ENCODE results near the gene RSPRY1.

The RSPRY1 gene

GRCh38 chr16:57152096-57153093 is 33.7 kb upstream of the RSPRY1 start:
- no peak for DNase-seq (ENCODE audit: extremely low read depth in 1 of 2, low read depth in 1 of 2)

GRCh38 chr16:57153841-57154240 is 32.3 kb upstream of the RSPRY1 start:
- no peak for DNase-seq (ENCODE audit: extremely low read depth in 1 of 2, low read depth in 1 of 2)

GRCh38 chr16:57155702-57156350 is 30.3 kb upstream of the RSPRY1 start:
- no peak for DNase-seq (ENCODE audit: extremely low read depth in 1 of 2, low read depth in 1 of 2)

GRCh38 chr16:57156351-57156703 is 29.8 kb upstream of the RSPRY1 start:
- DNase-seq (ENCODE audit: extremely low read depth in 1 of 2, low read depth in 1 of 2) = no peak

- DNase-seq (ENCODE audit: extremely low read depth in 1 of 2, low read depth in 1 of 2) = no peak
Measured at GRCh38 chr16:57157533-57157932, 28.6 kb upstream of the RSPRY1 start.

- no peak for DNase-seq (ENCODE audit: extremely low read depth in 1 of 2, low read depth in 1 of 2)
Measured at GRCh38 chr16:57159447-57159846, 26.7 kb upstream of the RSPRY1 start.

GRCh38 chr16:57163842-57164241 is 22.3 kb upstream of the RSPRY1 start:
- no peak for DNase-seq (ENCODE audit: extremely low read depth in 1 of 2, low read depth in 1 of 2)

- DNase-seq (ENCODE audit: extremely low read depth in 1 of 2, low read depth in 1 of 2) = no peak
Measured at GRCh38 chr16:57165483-57165882, 20.6 kb upstream of the RSPRY1 start.

- no peak for DNase-seq (ENCODE audit: extremely low read depth in 1 of 2, low read depth in 1 of 2)
Measured at GRCh38 chr16:57165938-57166337, 20.2 kb upstream of the RSPRY1 start.

GRCh38 chr16:57166451-57166850 is 19.7 kb upstream of the RSPRY1 start:
- DNase-seq (ENCODE audit: extremely low read depth in 1 of 2, low read depth in 1 of 2) = no peak

- no peak for DNase-seq (ENCODE audit: extremely low read depth in 1 of 2, low read depth in 1 of 2)
Measured at GRCh38 chr16:57166951-57167350, 19.2 kb upstream of the RSPRY1 start.

- no peak for DNase-seq (ENCODE audit: extremely low read depth in 1 of 2, low read depth in 1 of 2)
Measured at GRCh38 chr16:57167538-57167937, 18.6 kb upstream of the RSPRY1 start.

GRCh38 chr16:57167953-57168352 is 18.2 kb upstream of the RSPRY1 start:
- DNase-seq (ENCODE audit: extremely low read depth in 1 of 2, low read depth in 1 of 2) = no peak

GRCh38 chr16:57169327-57169726 is 16.8 kb upstream of the RSPRY1 start:
- DNase-seq (ENCODE audit: extremely low read depth in 1 of 2, low read depth in 1 of 2) = no peak

GRCh38 chr16:57172721-57173290 is 13.3 kb upstream of the RSPRY1 start:
- no peak for DNase-seq (ENCODE audit: extremely low read depth in 1 of 2, low read depth in 1 of 2)

GRCh38 chr16:57175896-57176295 is 10.2 kb upstream of the RSPRY1 start:
- no peak for DNase-seq (ENCODE audit: extremely low read depth in 1 of 2, low read depth in 1 of 2)

- no peak for DNase-seq (ENCODE audit: extremely low read depth in 1 of 2, low read depth in 1 of 2)
Measured at GRCh38 chr16:57178196-57178595, 7.9 kb upstream of the RSPRY1 start.

- no peak for DNase-seq (ENCODE audit: extremely low read depth in 1 of 2, low read depth in 1 of 2)
Measured at GRCh38 chr16:57178793-57179212, 7.3 kb upstream of the RSPRY1 start.

GRCh38 chr16:57179215-57179828 is 6.8 kb upstream of the RSPRY1 start:
- DNase-seq (ENCODE audit: extremely low read depth in 1 of 2, low read depth in 1 of 2) = no peak

GRCh38 chr16:57184113-57184512 is 2.0 kb upstream of the RSPRY1 start:
- DNase-seq (ENCODE audit: extremely low read depth in 1 of 2, low read depth in 1 of 2) = no peak

GRCh38 chr16:57184887-57185445 is 1.2 kb upstream of the RSPRY1 start:
- no peak for DNase-seq (ENCODE audit: extremely low read depth in 1 of 2, low read depth in 1 of 2)
